Effector memory CD4-positive, alpha-beta T cell (primary cell): ENCODE results near the gene PTGER4.
"Not testable (repeated sequence)": the region's sequence is repeated elsewhere in the genome, so short reads cannot be mapped to it uniquely, and the experiment has no call there.

ENCODE experiments used
- DNase-seq, 3 donors: peaks; one replicate each; pipeline ENCODE4 v3.0.0-alpha.2; 2020
- H3K27ac ChIP-seq: 2 replicates; pipeline ENCODE4 v1.7.0; 2013; ENCODE audit warnings: mild to moderate bottlenecking, low read length, moderate library complexity; ENCODE audit not compliant: insufficient read depth, poor library complexity, severe bottlenecking
- H3K27me3 ChIP-seq: replicated peaks from 2 replicates; pipeline ENCODE4 v1.7.0; 2013; ENCODE audit warnings: mild to moderate bottlenecking, low read length; ENCODE audit not compliant: insufficient read depth, control insufficient read depth, poor library complexity, severe bottlenecking
- H3K36me3 ChIP-seq: 2 replicates; pipeline ENCODE4 v1.7.0; 2013; ENCODE audit warnings: mild to moderate bottlenecking, low read length, moderate library complexity; ENCODE audit not compliant: control insufficient read depth, insufficient read depth
- H3K4me1 ChIP-seq: 2 replicates; pipeline ENCODE4 v1.7.0; 2013; ENCODE audit warnings: low read length, mild to moderate bottlenecking; ENCODE audit not compliant: control insufficient read depth, insufficient read depth, poor library complexity, severe bottlenecking
- H3K4me3 ChIP-seq: 2 replicates; pipeline ENCODE4 v1.7.0; 2013; ENCODE audit warnings: low read length, low read depth, mild to moderate bottlenecking; ENCODE audit not compliant: insufficient read depth, poor library complexity, severe bottlenecking
- H3K9me3 ChIP-seq: 2 replicates; pipeline ENCODE4 v1.7.0; 2013; ENCODE audit warnings: mild to moderate bottlenecking, low read length, moderate library complexity; ENCODE audit not compliant: control insufficient read depth
- total RNA-seq, 3 donors: gene quantifications; one replicate each; lab custom pipeline; 2026; lab: John Stamatoyannopoulos, UW

Gene PTGER4
- 391 to 1,533 (median 691) reads per million in 3 donors for total RNA-seq

DNA sequence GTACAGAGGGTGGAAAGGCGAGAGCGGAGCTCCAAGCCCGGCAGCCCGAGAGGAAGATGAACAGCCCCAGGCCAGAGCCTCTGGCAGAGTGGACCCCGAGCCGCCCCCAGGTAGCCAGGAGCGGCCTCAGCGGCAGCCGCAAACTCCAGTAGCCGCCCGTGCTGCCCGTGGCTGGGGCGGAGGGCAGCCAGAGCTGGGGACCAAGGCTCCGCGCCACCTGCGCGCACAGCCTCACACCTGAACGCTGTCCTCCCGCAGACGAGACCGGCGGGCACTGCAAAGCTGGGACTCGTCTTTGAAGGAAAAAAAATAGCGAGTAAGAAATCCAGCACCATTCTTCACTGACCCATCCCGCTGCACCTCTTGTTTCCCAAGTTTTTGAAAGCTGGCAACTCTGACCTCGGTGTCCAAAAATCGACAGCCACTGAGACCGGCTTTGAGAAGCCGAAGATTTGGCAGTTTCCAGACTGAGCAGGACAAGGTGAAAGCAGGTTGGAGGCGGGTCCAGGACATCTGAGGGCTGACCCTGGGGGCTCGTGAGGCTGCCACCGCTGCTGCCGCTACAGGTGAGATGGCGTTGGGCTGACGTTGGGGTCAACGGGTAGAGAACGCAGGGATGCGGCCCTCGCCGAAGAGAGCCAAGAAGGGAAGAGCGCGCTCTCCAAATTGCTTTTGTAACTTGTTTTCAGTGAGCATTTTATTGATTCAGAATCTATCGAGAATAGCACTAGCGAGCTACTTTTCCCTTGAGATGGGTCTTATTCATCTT, at the start of gene PTGER4:
PTGER4 (plus strand) TSS at position 3 of the 769 bp plus-strand sequence. CDS start 1,079 bp downstream, outside the sequence.
- H3K4me3 ChIP-seq = peak within 1 kb of the TSS; percentile 93
- peak within 1 kb of the TSS; percentile 92 for H3K27ac ChIP-seq
- DNase-seq = peak in 1 of 3 donors; percentile 21
- no peaks in the 10 kb centered on the region for H3K9me3 ChIP-seq
- H3K36me3 ChIP-seq = peaks cover 15% of the 10 kb centered on the region
- peaks cover 20% of the 10 kb centered on the region for H3K4me1 ChIP-seq
- no peaks in the 10 kb centered on the region for H3K27me3 ChIP-seq

DNA sequence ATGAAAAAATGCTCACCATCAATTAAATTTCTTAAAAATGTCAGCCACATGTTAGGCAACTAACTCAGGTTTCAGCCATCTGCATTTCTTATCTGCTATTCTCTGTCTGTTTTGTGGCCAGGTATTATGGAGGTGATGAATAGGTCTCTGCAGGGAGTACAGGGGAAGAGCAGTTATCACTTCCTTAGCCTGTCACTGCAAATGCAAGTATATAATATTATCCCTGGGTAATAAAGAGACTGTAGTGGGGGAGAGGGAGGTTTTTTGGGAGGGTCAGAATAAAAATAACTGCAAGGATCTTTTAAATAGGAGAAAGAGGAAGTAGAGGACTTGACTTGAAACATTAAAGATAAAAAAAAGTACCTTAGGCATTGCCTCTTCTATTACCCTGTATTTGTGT, 49.6 kb upstream of the PTGER4 start:
- H3K4me1 ChIP-seq = no peaks in the 10 kb centered on the region
- no peaks in the 10 kb centered on the region for H3K27me3 ChIP-seq
- no peak overlapping the region for H3K4me3 ChIP-seq
- no peak for DNase-seq
- no peaks in the 10 kb centered on the region for H3K36me3 ChIP-seq
- no peaks in the 10 kb centered on the region for H3K9me3 ChIP-seq
- no peak overlapping the region for H3K27ac ChIP-seq

DNA sequence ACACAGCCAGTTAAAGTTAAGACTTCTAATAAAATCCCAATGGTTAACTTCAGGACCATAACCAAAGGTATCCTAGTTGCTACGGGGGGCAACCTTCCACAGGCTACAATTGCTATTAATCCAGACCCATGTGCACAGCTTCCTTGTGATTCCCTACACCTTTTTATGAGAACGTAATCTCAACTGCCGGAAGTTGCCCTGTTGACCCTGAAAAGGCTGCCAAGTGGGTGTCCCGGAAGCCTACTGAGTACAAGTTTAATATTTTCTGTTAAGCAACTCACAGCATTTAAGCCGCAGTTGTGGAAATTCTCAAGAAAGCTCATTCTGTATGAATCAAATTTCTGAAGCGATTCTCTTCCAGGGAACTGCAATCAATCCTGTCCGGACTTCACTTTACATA, 48.5 kb upstream of the PTGER4 start:
- no peak for DNase-seq
- Histone ChIP-seq H3K27ac (no peak overlapping the region), H3K27me3 (no peaks in the 10 kb centered on the region), H3K4me3 (no peak overlapping the region), H3K9me3 (no peaks in the 10 kb centered on the region), H3K4me1 (no peaks in the 10 kb centered on the region), H3K36me3 (no peaks in the 10 kb centered on the region)

DNA sequence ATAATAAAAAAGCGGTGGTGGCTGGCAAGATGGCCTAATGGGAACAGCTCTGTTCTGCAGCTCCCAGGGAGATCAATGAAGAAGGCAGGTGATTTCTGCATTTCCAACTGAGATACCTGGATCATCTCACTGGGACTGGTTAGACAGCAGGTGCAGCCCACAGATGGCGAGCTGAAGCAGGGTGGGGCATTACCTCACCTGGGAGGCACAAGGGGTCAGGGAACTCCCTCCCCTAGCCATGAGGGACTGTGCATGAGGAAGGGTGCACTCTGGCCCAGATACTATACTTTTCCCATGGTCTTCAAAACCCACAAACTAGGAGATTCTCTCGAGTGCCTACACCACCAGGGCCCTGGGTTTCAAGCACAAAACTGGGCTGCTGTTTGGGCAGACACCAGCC, 45.6 kb upstream of the PTGER4 start:
- H3K36me3 ChIP-seq = no peaks in the 10 kb centered on the region
- no peaks in the 10 kb centered on the region for H3K4me1 ChIP-seq
- no peak overlapping the region for H3K4me3 ChIP-seq
- no peak for DNase-seq
- H3K9me3 ChIP-seq = no peaks in the 10 kb centered on the region
- no peaks in the 10 kb centered on the region for H3K27me3 ChIP-seq
- no peak overlapping the region for H3K27ac ChIP-seq

DNA sequence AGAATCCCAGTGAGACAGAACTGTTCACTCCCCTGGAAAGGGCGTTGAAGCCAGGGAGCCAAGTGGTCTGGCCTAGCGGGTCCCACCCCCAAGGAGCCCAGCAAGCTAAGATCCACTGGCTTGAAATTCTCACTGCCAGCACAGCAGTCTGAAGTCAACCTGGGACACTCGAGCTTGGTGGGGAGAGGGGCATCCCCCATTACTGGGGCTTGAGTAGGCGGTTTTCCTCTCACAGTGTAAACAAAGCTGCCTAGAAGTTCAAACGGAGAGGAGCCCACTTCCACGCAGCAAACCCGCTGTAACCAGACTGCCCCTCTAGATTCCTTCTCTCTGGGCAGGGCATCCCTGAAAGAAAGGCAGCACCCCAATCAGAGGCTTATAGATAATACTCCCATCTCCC, 45.1 kb upstream of the PTGER4 start:
- H3K4me3 ChIP-seq = no peak overlapping the region
- H3K36me3 ChIP-seq = no peaks in the 10 kb centered on the region
- DNase-seq = no peak
- H3K9me3 ChIP-seq = no peaks in the 10 kb centered on the region
- H3K4me1 ChIP-seq = no peaks in the 10 kb centered on the region
- no peaks in the 10 kb centered on the region for H3K27me3 ChIP-seq
- H3K27ac ChIP-seq = no peak overlapping the region

DNA sequence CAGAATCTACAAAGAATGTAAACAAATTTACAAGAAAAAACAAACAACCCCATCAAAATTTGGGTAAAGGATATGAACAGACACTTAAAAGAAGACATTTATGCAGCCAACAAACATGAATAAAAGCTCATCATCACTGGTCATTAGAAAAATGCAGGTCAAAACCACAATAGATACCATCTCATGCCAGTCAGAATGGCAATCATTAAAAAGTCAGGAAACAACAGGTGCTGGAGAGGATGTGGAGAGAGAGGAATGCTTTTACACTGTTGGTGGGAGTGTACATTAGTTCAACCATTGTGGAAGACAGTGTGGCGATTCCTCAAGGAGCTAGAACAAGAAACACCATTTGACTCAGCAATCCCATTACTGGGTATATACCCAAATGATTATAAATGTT, 40.2 kb upstream of the PTGER4 start:
- H3K4me1 ChIP-seq, H3K27ac ChIP-seq, H3K27me3 ChIP-seq, H3K4me3 ChIP-seq, DNase-seq, H3K9me3 ChIP-seq, H3K36me3 ChIP-seq: not testable (repeated sequence)

DNA sequence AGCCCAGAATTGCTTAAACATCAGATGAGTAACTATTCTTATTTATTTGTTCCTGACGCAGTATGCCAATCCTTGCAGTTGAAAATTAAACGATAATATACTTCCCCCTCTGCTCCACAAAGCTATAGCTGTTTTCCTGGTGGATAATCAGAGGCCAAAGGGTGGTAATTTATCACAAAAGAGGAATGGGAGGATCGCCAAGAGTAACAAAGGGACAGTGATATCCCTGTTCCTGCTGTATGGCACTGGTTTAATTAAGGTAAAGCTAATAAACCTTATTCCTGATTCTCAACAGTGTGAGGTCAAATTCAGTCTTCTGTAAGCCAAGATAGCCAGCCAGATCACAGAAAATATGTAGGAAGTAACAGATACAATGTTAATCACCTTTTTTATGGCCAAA, 33.4 kb upstream of the PTGER4 start:
- no peaks in the 10 kb centered on the region for H3K36me3 ChIP-seq
- H3K4me3 ChIP-seq = no peak overlapping the region

DNA sequence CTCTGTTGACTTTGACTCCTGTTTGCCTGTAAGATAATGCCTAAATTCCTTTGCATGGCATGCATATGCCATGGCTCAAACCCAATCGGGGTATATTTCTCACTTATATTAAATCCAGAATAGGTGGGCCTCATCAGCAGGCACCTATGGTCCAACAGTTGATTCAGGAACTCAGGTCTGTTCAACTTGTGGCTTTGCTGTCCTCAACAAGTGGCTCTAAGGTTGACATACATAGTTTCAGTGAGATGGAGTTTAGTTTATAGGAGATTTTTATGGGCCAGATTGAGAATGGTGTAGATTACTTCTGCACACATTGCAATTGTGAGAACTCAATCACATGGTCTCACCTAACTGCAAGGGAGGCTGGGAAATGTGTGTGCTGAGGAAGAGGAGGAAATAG, 31.6 kb upstream of the PTGER4 start:
- Histone ChIP-seq H3K4me1 (peaks cover 21% of the 10 kb centered on the region), H3K36me3 (no peaks in the 10 kb centered on the region), H3K4me3 (no peak overlapping the region), H3K27me3 (no peaks in the 10 kb centered on the region), H3K9me3 (no peaks in the 10 kb centered on the region), H3K27ac (no peak overlapping the region)
- no peak for DNase-seq

More for the DNA sequence above, 33.4 kb upstream of the PTGER4 start:
- Histone ChIP-seq H3K27me3 (no peaks in the 10 kb centered on the region), H3K4me1 (peaks cover 10% of the 10 kb centered on the region), H3K9me3 (no peaks in the 10 kb centered on the region), H3K27ac (no peak overlapping the region)
- DNase-seq = no peak

DNA sequence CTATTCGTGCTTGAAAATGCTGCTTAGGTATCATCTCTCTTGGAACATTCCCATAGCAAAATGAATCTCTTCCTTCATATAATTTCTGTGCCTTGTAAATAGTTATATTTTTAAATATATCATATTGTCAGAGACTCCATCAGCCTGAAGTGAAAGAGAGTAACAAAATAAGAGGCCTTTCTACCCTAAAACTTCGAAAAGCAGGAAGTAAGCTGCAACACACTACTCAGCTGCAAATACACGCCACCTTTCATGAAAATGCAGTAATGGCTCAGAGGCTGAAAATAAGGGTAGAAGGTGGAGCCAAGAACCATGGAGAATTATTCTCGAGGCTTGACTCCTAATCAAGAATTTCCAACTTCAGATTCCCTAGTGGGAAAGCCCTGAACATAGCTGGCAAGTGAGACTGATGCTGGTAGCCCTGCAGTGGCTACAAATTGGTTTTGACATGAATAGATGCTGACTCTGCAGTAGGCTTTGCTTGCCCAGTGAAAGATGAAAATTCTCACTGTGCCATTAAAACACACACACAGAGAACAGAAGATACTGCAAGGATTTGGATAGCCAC, 30.2 kb upstream of the PTGER4 start:
- H3K9me3 ChIP-seq = no peaks in the 10 kb centered on the region

DNA sequence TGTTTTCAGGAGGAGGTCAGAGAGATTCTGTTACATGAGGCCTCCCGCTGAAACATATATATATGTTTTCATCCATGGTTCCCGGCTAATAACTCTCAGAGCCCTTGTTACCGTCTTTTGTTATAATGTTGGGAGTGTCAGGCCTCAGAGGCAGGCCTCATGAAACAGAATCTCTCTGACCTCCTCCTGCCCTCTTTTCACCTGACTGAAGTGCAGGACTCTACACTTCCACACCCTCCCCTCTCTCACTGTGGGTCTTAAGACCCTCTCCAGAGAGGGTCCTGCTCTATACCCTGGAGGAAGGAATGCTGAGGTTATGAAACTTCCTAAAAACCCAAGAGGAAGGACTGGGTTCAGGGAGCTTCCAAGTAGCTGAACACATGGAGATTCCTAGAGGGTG, 28.5 kb upstream of the PTGER4 start:
- H3K27me3 ChIP-seq = no peaks in the 10 kb centered on the region
- peaks cover 31% of the 10 kb centered on the region for H3K4me1 ChIP-seq
- H3K27ac ChIP-seq = no peak overlapping the region

More for the DNA sequence above, 30.2 kb upstream of the PTGER4 start:
- no peaks in the 10 kb centered on the region for H3K27me3 ChIP-seq
- no peak overlapping the region for H3K4me3 ChIP-seq
- H3K27ac ChIP-seq = peak overlapping the region; percentile 15
- no peaks in the 10 kb centered on the region for H3K36me3 ChIP-seq
- H3K4me1 ChIP-seq = peaks cover 24% of the 10 kb centered on the region
- DNase-seq = no peak

More for the DNA sequence above, 28.5 kb upstream of the PTGER4 start:
- Histone ChIP-seq H3K9me3 (no peaks in the 10 kb centered on the region), H3K36me3 (no peaks in the 10 kb centered on the region), H3K4me3 (no peak overlapping the region)
- no peak for DNase-seq
